SK-N-SH (cell line): ENCODE measurements around the gene CRYBG2. TPM values are rescaled to one million over a fixed set of nuclear protein-coding genes. Genes with fewer than 3 reads are reported as not detected.

ENCODE experiments used
- CTCF ChIA-PET: fragments of 300-600, 350-600 bp; formaldehyde crosslinking; extraction: SDS; loops from one replicate; lab custom pipeline; 2021; lab: Yijun Ruan, JAX
- POLR2A ChIA-PET: fragments of 350-600 bp; sonication (Branson Sonifier 250); formaldehyde crosslinking; extraction: SDS; loops from one replicate; lab custom pipeline; 2020; ENCODE audit warnings: antibody characterized with exemption, inconsistent platforms; lab: Yijun Ruan, JAX
- DNase-seq: peaks from one replicate; pipeline ENCODE4 v3.0.0; 2012
- H2AFZ ChIP-seq: fragments of 200-600 bp; sonication (generic); 2 replicates; pipeline ENCODE4 v1.8.1; 2016; ENCODE audit warnings: antibody characterized with exemption, mild to moderate bottlenecking, low read depth
- H3F3A ChIP-seq: fragments of 200-600 bp; sonication (generic); replicated peaks from 2 replicates; pipeline ENCODE3; 2016; ENCODE audit warnings: antibody characterized with exemption, mild to moderate bottlenecking; ENCODE audit not compliant: insufficient read depth
- H3K27ac ChIP-seq, 2 experiments: fragments of 200-500 bp in 1 of 2; fragments of 200-600 bp in 1 of 2; sonication (Bioruptor generic) in 1 of 2; sonication (generic), shearing (Covaris generic) in 1 of 2; 2 replicates each; pipeline versions ENCODE4 v1.5.1 to v1.6.1; 2014 to 2016; ENCODE audit warnings: low read depth in 2 of 2, inconsistent platforms in 1 of 2, low read length in 1 of 2, mild to moderate bottlenecking in 1 of 2, mixed read lengths in 1 of 2
- H3K27me3 ChIP-seq: fragments of 200-600 bp; sonication (generic), shearing (Covaris generic); 2 replicates; pipeline ENCODE4 v1.6.1; 2016; ENCODE audit warnings: mixed run types; ENCODE audit not compliant: insufficient read depth
- H3K36me3 ChIP-seq, 2 experiments: fragments of 200-500 bp in 1 of 2; fragments of 200-600 bp in 1 of 2; sonication (Bioruptor generic) in 1 of 2; sonication (generic) in 1 of 2; replicated peaks in 1 of 2; 2 replicates each; pipeline versions ENCODE3 to v1.5.1; 2014 to 2016; ENCODE audit warnings: low read length in 1 of 2, mild to moderate bottlenecking in 1 of 2; ENCODE audit not compliant: insufficient read depth in 2 of 2, control insufficient read depth in 1 of 2
- H3K4me1 ChIP-seq, 2 experiments: fragments of 200-500 bp in 1 of 2; fragments of 200-600 bp in 1 of 2; sonication (Bioruptor generic) in 1 of 2; sonication (generic), shearing (Covaris generic) in 1 of 2; 2 replicates each; pipeline versions ENCODE4 v1.5.1 to v1.6.1; 2014 to 2016; ENCODE audit warnings: low read depth in 1 of 2, low read length in 1 of 2, mixed run types in 1 of 2; ENCODE audit not compliant: insufficient read depth in 2 of 2, control insufficient read depth in 1 of 2
- H3K4me2 ChIP-seq: fragments of 200-600 bp; sonication (generic), shearing (Covaris generic); 2 replicates; pipeline ENCODE4 v1.6.1; 2017; ENCODE audit warnings: mixed run types
- H3K4me3 ChIP-seq, 2 experiments: fragments of 200-500 bp in 1 of 2; fragments of 200-600 bp in 1 of 2; sonication (Bioruptor generic) in 1 of 2; sonication (generic), shearing (Covaris generic) in 1 of 2; 2 replicates each; pipeline versions ENCODE4 v1.5.1 to v1.8.1; 2014 to 2016; ENCODE audit warnings: low read depth in 2 of 2, inconsistent platforms in 1 of 2, low read length in 1 of 2, mild to moderate bottlenecking in 1 of 2, mixed read lengths in 1 of 2, moderate library complexity in 1 of 2
- H3K79me2 ChIP-seq: fragments of 200-600 bp; sonication (generic); 2 replicates; pipeline ENCODE4 v1.8.1; 2017; ENCODE audit warnings: mild to moderate bottlenecking; ENCODE audit not compliant: insufficient read depth
- H3K9ac ChIP-seq: fragments of 200-600 bp; sonication (generic); 2 replicates; pipeline ENCODE4 v1.6.1; 2017; ENCODE audit warnings: mixed run types
- H3K9me2 ChIP-seq: fragments of 200-600 bp; sonication (generic); 2 replicates; pipeline ENCODE4 v1.6.1; 2017; ENCODE audit warnings: mixed run types
- H3K9me3 ChIP-seq: fragments of 200-600 bp; sonication (generic); 2 replicates; pipeline ENCODE4 v1.6.1; 2017; ENCODE audit warnings: mixed run types, mild to moderate bottlenecking, moderate library complexity
- H4K20me1 ChIP-seq: fragments of 200-600 bp; sonication (generic); 2 replicates; pipeline ENCODE4 v1.6.1; 2017; ENCODE audit warnings: mild to moderate bottlenecking, mixed run types; ENCODE audit not compliant: insufficient read depth
- ELF1 ChIP-seq: IDR thresholded peaks from 2 replicates; pipeline ENCODE4 v1.4.0; 2012
- FOXJ3 ChIP-seq: sonication (generic); formaldehyde crosslinking; IDR thresholded peaks from 2 replicates; pipeline ENCODE4 v1.5.1; 2020; ENCODE audit warnings: mild to moderate bottlenecking, missing genetic modification reagents
- FOXM1 ChIP-seq: IDR thresholded peaks from 2 replicates; pipeline ENCODE4 v1.4.0; 2012; ENCODE audit warnings: low read depth, mild to moderate bottlenecking
- GABPA ChIP-seq: IDR thresholded peaks from 2 replicates; pipeline ENCODE4 v1.4.0; 2012; ENCODE audit warnings: low read depth, mild to moderate bottlenecking
- GATA2 ChIP-seq: sonication (generic); formaldehyde crosslinking; IDR thresholded peaks from 2 replicates; pipeline ENCODE4 v1.5.0; 2020; ENCODE audit warnings: mild to moderate bottlenecking, missing genetic modification reagents
- IRF3 ChIP-seq: fragments of 150-350 bp; IDR thresholded peaks from 2 replicates; pipeline ENCODE4 v1.6.1; 2016; ENCODE audit warnings: mild to moderate bottlenecking, low read depth, low read length
- JUND ChIP-seq: IDR thresholded peaks from 2 replicates; pipeline ENCODE4 v1.4.0; 2012
- NRF1 ChIP-seq: IDR thresholded peaks from 2 replicates; pipeline ENCODE4 v1.6.1; 2012; ENCODE audit warnings: low read depth, mild to moderate bottlenecking, low read length
- RAD21 ChIP-seq: IDR thresholded peaks from 2 replicates; pipeline ENCODE4 v1.6.1; 2012; ENCODE audit warnings: mild to moderate bottlenecking, low read length
- RCOR1 ChIP-seq: fragments of 150-350 bp; IDR thresholded peaks from 2 replicates; pipeline ENCODE4 v1.6.1; 2017; ENCODE audit warnings: antibody characterized with exemption, low read length
- TEAD4 ChIP-seq: IDR thresholded peaks from 2 replicates; pipeline ENCODE4 v1.4.0; 2012; ENCODE audit warnings: mild to moderate bottlenecking, borderline replicate concordance; ENCODE audit not compliant: insufficient read depth
- ZBTB33 ChIP-seq: IDR thresholded peaks from 2 replicates; pipeline ENCODE4 v1.4.0; 2012; ENCODE audit warnings: low read depth, borderline replicate concordance
- WGBS: methylation state at CpG from one replicate; pipeline ENCODE4 v1.1.6; 2017; ENCODE audit warnings: low lambda C conversion rate; 5-methylcytosine and 5-hydroxymethylcytosine counted together
- polyA plus RNA-seq, 3 experiments: library from polyadenylated mRNA; depleted of rRNA; stranded (reverse); fragments of >200 nt; gene quantifications; 2 replicates each; pipeline ENCODE4 v1.2.3, GENCODE V29; 2012
- TF ChIP-seq, protein P1 (sequence below): IDR thresholded peaks from 2 replicates; pipeline ENCODE4 v1.4.0; 2012; ENCODE audit warnings: low read depth, borderline replicate concordance
- TF ChIP-seq, protein P2 (sequence below): fragments of 200-600 bp; sonication (generic); IDR thresholded peaks from 2 replicates; pipeline ENCODE4 v1.6.1; 2017; ENCODE audit warnings: antibody characterized with exemption, mild to moderate bottlenecking, moderate library complexity

CRYBG2 gene
- polyA plus RNA-seq, 1 of the 3 experiments (the other 2 are of a cell fraction), result 0.08 TPM

- no peak overlapping the region for H2AFZ ChIP-seq
- H3K9ac ChIP-seq, result no peak overlapping the region
- no peak overlapping the region for H3K27ac ChIP-seq
- H3K9me3 ChIP-seq, result no peaks in the 10 kb centered on the region
- H4K20me1 ChIP-seq, result no peaks in the 10 kb centered on the region
- 73% methylated on average over 1 of the region's 1 CpG for WGBS
- no peak overlapping the region for H3K4me3 ChIP-seq
- no peak for DNase-seq
- no peaks in the 10 kb centered on the region for H3F3A ChIP-seq
- H3K36me3 ChIP-seq, result no peaks in the 10 kb centered on the region
- no peaks in the 10 kb centered on the region for H3K9me2 ChIP-seq
- no peaks in the 10 kb centered on the region; a peak in 1 of 4 replicates for H3K4me1 ChIP-seq
- POLR2A ChIA-PET, result no interaction called here
- H3K79me2 ChIP-seq, result no peaks in the 10 kb centered on the region
- CTCF ChIA-PET, result interaction anchor here (0.7 to 2.3 kb wide), 5 partner anchors 15 to 63 kb away, joined by 3 to 8 read pairs (median 6); partner anchors contain the start of gene CRYBG2
- no peak overlapping the region for H3K4me2 ChIP-seq
- TF ChIP-seq, protein P1, sequence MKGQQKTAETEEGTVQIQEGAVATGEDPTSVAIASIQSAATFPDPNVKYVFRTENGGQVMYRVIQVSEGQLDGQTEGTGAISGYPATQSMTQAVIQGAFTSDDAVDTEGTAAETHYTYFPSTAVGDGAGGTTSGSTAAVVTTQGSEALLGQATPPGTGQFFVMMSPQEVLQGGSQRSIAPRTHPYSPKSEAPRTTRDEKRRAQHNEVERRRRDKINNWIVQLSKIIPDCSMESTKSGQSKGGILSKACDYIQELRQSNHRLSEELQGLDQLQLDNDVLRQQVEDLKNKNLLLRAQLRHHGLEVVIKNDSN, result no peak
- TF ChIP-seq GABPA (no peak), NRF1 (no peak), FOXM1 (no peak), RCOR1 (no peak), ELF1 (no peak), RAD21 (no peak), TEAD4 (no peak), FOXJ3 (CRISPR knock-in tag) (no peak), GATA2 (CRISPR knock-in tag) (no peak), ZBTB33 (no peak), IRF3 (no peak), JUND (no peak)
- TF ChIP-seq, protein P2, sequence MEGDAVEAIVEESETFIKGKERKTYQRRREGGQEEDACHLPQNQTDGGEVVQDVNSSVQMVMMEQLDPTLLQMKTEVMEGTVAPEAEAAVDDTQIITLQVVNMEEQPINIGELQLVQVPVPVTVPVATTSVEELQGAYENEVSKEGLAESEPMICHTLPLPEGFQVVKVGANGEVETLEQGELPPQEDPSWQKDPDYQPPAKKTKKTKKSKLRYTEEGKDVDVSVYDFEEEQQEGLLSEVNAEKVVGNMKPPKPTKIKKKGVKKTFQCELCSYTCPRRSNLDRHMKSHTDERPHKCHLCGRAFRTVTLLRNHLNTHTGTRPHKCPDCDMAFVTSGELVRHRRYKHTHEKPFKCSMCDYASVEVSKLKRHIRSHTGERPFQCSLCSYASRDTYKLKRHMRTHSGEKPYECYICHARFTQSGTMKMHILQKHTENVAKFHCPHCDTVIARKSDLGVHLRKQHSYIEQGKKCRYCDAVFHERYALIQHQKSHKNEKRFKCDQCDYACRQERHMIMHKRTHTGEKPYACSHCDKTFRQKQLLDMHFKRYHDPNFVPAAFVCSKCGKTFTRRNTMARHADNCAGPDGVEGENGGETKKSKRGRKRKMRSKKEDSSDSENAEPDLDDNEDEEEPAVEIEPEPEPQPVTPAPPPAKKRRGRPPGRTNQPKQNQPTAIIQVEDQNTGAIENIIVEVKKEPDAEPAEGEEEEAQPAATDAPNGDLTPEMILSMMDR, result no peak
- peaks cover 13% of the 10 kb centered on the region; the same call in 1 of the 2 replicates for H3K27me3 ChIP-seq
Observed at GRCh38 chr1:26338670-26339069, 15.3 kb downstream of the CRYBG2 start.
